ENCODE results near the gene EFCAB6. TPM values are rescaled to one million over a fixed set of nuclear protein-coding genes. Genes with fewer than 3 reads are reported as not detected.

EFCAB6 gene
- total RNA-seq, 1 donor from 2014 or later: 7.0 TPM

- no peak for DNase-seq (ENCODE audit: low spot score)
These were observed 169.5 kb downstream of the EFCAB6 start for GRCh38 chr22:43642319-43643206.

DNA sequence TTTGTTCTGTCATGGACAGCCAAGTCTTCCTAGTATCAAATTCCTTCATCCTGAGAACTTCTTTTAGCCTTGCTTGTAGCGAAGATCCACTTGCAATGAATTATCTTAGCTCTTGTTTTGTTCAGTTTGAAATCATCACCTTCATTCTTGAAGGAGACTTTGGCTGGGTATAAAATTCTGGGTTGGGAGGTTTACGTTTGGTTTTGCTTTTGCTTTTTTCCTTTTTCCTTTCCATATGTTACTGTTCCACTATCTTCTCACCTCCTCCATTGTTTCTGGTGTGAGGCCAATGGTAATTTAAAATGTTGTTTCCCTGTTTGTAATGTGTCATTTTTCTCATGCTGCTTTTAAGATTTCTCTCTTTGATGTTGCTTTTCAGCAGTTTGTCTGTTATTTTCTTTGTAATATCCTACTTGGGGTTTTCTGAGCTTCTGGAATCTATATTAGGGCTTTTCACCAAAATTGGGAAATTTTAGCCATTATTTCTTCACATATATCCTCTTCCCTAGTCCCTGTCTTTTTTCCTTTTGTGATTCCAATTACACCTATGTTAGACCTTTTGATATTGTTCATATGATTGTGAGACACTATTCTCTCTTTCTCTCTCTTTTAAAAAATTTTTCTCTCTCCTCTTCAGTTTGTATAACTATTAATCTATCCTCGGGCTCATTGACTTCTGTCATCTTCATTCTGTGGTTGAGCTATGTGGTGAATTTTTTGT is 172.7 kb downstream of the EFCAB6 start:
- DNase-seq (ENCODE audit: low spot score): no peak

DNA sequence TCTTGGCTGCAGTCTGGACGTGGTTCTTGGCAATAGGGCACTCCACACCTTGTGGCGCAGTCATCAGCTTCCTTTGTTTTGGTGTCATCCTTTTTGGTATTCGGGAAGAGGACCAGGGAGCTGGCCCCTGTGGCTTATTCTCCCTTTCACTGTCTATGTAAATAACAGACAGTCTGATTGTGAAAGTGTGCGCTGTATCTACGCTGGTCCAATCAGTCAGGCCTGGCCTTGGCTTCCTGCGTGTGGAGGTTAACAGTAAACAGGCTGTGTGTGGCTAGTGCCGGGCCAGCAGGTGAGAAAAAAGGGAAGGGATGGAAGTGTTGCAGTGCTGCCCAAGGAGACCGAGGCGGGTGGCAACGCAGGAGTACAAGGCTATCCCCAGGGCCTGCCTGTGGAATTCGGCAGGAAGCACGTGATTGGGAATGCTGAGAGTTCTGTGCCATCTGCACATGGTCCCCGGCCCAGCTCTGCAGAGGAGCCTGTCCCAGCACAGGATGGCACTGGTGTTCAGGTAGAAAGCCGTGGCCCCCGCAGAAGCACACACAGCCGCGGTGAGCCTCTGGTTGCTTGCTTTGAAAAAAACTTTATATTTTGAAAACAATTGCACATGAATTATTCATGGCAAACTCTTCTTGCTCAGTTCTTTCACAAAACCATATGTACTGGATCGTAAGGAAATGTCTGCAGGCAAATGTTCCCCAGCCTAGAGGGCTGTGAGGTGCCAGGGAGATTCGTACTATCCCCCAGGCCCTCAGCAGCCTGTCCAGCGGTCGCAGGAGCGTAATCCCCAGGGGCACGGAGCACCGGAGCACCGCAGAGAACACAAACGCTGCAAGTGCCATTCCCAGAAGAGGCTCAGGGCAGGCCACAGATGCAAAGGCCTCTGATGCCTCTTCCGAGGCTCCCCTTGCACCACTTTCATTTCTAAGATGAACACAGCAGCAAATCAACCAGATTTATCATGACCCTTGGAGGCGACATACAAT is 174.5 kb downstream of the EFCAB6 start:
- DNase-seq (ENCODE audit: low spot score): no peak

DNA sequence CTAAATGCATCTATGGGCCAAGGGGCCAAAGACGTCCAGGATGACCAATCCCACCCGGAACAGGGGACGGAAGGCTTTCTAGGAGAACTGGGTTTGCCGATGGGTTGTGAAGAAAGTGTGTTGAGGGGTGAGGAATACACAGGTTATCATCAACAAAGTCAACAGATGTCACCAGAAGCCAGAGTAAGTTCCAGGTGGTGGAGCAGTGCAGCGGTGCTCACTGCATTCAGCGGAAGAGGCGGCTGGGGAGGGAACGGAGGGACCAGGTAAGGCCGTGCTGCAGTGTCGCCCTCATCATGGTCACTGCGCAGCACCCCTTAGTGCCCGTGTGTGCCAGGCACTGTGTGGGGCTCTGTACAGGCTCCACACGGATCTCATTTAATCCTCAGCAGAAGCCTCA is 176.0 kb downstream of the EFCAB6 start:
- DNase-seq (ENCODE audit: low spot score): no peak

- no peak for DNase-seq (ENCODE audit: low spot score)
These were observed 177.0 kb downstream of the EFCAB6 start for GRCh38 chr22:43635101-43635500.

DNA sequence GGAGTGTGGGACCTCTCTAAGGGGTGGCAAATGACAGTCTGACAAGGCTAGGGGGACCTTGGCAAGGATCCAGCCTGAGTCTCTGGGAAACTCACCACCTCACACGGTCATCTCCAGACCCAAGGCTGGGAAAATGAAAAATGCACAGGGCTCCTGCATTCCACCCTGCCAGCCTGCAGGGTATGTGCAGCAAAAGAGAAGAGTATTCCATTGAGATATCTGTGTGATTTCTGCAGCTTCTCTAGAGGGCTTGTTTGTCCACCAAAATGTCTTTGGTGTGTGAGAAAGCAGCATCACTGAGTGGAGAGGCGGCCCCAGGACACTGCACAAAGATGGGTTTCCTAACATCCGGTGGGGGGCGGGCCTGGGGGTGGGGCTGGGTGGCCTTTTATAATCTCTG is 177.8 kb downstream of the EFCAB6 start:
- DNase-seq (ENCODE audit: low spot score): no peak

DNA sequence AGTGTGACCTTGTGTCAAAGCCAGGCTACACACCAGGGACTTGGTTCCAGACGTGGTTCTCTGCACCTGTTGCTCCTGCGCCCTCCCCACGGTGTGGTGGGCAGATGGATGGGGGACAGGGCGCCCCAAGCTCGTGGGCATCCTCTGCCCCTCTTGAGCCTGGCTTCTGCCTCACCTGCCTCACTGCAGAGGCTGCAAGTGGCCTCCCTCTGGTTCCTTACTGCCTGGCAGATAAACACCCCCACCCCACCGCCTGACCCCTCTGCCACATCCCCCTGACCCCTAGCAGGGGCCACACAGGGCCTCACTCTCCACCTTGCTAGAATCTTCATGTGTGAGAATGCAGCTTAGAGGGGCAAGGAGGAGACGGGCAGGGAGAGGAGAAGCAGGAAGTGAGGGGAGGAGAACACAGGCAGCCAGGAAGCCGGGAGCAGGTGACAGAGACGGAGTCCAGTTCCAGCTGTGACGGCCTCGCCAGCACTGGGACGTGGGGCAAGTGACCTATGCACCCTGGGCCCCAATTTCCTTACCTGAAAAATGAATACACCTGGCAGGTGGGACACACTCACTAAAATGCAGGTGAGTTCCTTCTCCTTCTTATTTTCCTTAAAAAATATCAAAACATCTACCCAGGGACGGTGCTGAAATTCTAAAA is 178.3 kb downstream of the EFCAB6 start:
- DNase-seq (ENCODE audit: low spot score): no peak

DNA sequence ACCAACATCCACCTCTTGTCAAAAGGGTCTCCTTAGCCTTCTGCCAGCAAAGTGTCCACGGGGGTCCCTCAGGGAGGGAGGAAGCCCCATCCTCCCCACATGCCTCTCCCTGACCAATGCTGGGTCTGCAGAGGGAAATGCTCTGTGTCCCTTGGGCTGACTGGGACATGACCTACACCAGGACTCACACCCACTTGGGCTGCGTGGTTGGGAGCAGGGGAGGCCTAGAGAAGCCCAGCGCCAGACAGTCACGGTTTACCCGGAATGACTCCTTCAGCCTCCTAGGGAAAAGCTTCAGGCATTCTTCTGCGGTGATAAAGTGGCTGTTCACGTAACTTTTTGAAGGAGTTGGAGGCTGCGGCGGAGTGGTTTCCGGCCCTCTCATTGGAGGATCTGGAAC is 180.3 kb downstream of the EFCAB6 start:
- no peak for DNase-seq (ENCODE audit: low spot score)

DNA sequence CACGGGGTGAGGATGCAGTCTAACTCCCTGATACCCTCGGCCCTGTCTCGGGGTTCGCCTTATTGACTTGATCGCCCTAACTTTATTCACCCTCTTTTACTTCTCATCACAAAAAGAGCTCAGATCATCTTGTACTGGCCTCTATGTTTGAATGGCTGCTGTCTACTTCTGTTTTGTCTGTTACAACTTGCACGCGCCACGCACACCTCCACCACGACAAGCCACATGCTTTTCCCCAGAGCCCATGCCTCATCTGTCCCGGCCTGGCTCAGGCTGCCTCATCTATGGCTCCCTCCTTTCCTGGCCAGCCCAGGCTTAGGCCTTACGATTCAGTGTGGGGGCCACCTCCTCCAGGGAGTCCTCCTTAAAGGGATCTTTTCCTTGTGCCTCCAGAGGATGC is 180.9 kb downstream of the EFCAB6 start:
- DNase-seq (ENCODE audit: low spot score): no peak

- DNase-seq (ENCODE audit: low spot score): no peak
These were observed 181.7 kb downstream of the EFCAB6 start for GRCh38 chr22:43630451-43630850.

DNA sequence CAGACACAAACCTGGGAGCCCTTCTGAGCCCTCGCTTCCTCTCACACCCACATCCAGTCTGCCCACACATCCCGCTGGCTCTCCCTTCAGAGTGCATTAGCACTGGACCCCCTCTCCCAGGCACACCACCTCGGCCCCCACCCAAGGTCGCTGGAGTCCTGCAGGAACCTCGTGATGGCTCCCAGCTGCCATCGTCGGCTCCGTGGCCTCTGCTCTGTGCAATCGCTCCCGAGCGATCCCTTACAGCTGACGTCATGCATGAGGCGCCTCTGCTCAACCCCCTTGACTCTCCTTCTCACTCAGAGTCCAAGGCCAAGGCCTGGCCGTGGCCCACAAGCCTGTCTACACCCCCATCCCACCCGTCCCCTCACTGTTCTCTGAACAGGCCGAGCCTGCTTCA is 183.9 kb downstream of the EFCAB6 start:
- DNase-seq (ENCODE audit: low spot score): no peak

- DNase-seq (ENCODE audit: low spot score): no peak
These were observed 184.5 kb downstream of the EFCAB6 start for GRCh38 chr22:43627485-43628213.

DNA sequence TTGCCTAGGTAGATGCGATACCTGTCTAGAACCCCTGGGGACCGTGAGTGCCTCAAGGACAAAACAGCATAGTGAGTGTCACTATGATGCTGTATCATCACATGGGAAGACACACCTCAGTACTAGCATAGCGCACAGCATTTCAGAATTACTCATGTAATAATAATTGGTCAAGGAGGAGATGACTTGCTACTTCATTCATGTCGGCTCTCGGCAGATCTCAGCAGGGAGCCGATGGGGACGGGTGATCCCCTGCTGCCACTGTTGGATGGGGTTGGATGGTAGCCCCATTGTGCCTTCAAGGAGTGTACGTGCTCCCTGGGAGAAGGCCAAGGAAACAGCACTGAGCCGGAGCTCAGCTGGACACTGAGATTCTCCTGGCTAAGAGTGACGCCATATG is 186.9 kb downstream of the EFCAB6 start:
- no peak for DNase-seq (ENCODE audit: low spot score)

GRCh38 chr22:43624144-43624998 is 187.7 kb downstream of the EFCAB6 start:
- DNase-seq (ENCODE audit: low spot score): no peak

- DNase-seq (ENCODE audit: low spot score): no peak
These were observed 189.2 kb downstream of the EFCAB6 start for GRCh38 chr22:43622886-43623285.

DNA sequence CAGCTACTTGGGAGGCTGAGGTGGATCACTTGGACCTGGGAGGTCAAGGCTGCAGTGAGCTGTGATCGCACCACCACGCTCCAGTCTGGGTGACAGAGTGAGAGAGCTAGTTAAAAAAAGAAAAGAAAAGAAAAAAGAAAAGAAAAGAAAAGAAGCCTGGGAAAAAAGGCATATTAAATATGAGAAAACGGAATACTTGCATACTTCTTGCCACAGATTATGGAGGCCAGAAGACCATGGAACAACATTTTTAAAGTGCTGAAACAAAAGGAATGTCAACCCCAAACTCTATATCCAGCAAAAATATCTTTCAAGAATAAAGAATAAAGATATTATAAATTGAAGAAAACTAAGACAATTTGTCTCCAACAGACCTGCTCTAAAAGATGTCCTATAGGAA is 191.9 kb downstream of the EFCAB6 start:
- no peak for DNase-seq (ENCODE audit: low spot score)

DNA sequence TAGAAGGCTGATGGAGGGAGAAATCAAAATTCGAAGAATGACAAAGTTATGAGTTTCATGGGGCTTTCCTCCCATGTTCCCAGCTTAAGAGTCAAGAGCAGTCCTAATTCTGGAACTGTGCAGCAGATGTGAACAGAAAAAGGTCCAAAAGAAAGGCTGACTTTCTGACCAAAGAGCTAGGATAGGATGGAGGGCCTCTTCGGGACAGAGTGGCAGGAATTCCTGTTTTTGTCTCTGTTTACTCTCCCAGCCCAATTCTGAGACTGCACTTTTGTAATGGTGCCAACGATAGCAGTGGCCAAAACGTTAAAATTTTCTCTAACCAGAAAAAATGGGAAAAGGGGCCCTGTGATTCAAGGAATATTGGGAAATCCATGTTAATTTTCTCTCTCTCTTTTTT is 193.6 kb downstream of the EFCAB6 start:
- DNase-seq (ENCODE audit: low spot score): no peak

DNA sequence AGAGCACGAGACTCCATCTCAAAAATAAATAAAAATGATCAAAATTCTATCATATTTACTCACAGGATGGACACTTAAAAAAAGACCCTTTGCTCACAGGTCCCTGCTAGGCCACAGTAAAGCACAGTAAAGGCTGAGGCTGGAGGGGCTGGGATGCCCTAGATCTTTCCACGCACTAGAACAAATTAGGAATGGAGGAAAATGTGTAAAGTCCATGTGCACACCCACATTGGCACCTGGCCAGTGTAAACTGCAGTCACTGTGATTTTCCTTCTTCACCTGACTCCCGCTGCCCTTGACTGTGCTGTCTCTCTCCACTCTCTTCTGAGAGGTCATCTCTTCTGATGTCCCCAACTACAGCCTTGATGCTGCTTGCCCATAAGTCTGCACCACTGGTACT is 195.5 kb downstream of the EFCAB6 start:
- DNase-seq (ENCODE audit: low spot score): no peak

GRCh38 chr22:43600265-43600664 is 211.8 kb downstream of the EFCAB6 start:
- no peak for DNase-seq (ENCODE audit: low spot score)

DNA sequence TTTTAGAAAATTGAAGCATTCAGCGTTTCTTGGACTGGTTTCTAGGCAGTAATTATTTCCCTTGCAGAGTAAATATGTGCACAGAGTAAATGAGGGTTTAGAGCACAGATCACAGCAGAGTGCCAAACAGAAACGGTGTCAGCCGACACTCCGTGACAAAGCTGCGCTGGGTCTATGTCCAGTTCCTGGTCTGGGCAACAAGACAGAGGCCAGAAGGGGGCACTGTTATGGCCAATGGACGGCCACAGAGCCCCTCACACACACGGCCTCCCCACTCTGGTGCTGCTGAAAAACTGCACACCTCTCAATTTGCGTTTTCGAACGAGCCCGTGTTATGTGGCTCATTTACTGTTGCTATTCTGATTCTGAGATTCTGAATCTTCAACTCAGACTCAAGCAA is 219.6 kb downstream of the EFCAB6 start:
- DNase-seq (ENCODE audit: low spot score): no peak
